Mucosa of descending colon (tissue), 3 donors: ENCODE data around the gene NKD1. TPM values are rescaled to one million over a fixed set of nuclear protein-coding genes. Genes with fewer than 3 reads are reported as not detected.

Experiments
- ATAC-seq: fragments of 200-7000 bp; cut with Tn5 transposase; one replicate; pipeline ENCODE4 v1.9.1; 2020; ENCODE audit warnings: mild to moderate bottlenecking, moderate library complexity
- DNase-seq, 3 donors: peaks; one replicate each; pipeline ENCODE4 v3.0.0-alpha.2; 2020
- H3K36me3 ChIP-seq: fragments of 200-600 bp; one replicate; pipeline ENCODE4 v1.8.0; 2021; ENCODE audit warnings: low read depth, mild to moderate bottlenecking
- H3K4me1 ChIP-seq: fragments of 200-600 bp; one replicate; pipeline ENCODE4 v1.8.0; 2021; ENCODE audit warnings: low read depth, mild to moderate bottlenecking
- H3K4me3 ChIP-seq: fragments of 200-600 bp; one replicate; pipeline ENCODE4 v1.8.0; 2021; ENCODE audit warnings: mild to moderate bottlenecking
- H3K9me3 ChIP-seq: fragments of 200-600 bp; one replicate; pipeline ENCODE4 v1.8.0; 2021; ENCODE audit warnings: mild to moderate bottlenecking
- intact Hi-C, 2 donors: fragments of 100-400 bp; cut with DNase I in 1 of 2; cut with micrococcal nuclease in 1 of 2; formaldehyde crosslinking; loops; one replicate each; pipeline versions ENCODE4 v1.11.0 to v1.11.1; 2022; cut with DNase I, micrococcal nuclease
- total RNA-seq, 3 donors: library from RNA; stranded (reverse); fragmentation: NEBNext Ultra II Directional in 2 of 3; extraction: Animal tissue kit (Norgen Biotek cat#: 25700) in 2 of 3; gene quantifications; one replicate each; pipeline versions ENCODE4 v1.2.1 to v1.2.4, GENCODE V29; 2021 to 2023
- TF ChIP-seq, protein P1 (sequence below): fragments of 200-600 bp; IDR thresholded peaks from one replicate; pipeline ENCODE4 v1.8.0; 2022; ENCODE audit warnings: antibody characterized with exemption, mild to moderate bottlenecking
- donor health status: DM: no; HTN: no; CAD: no; lungs with moderate emphysema.
- donor health status: DM: no; HTN: no; CAD: no.
- donor health status: DM: no; HTN: yes; CAD: no.

Gene NKD1
- total RNA-seq, 3 donors from 2014 or later = 1.6 to 28.0 (median 3.2) TPM

DNA sequence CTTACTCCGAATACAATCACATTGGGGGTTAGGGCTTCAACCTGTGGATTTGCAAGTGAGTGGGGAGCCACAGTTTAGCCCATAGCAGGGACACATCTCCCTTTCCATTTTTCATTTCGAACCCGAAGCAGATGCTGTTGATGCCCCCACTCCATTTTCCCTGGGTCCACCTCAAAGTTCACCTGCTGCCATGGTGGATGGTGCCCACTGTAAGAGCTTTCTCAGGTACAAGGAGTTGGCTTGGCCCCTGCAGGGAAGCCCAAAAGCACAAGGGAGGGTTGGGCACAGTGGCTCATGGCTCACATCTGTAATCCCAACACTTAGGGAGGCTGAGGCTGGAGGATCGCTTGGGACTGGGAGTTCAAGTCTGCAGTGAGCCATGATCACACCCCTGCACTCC lies 81.1 kb downstream of the NKD1 start:
- ATAC-seq (no peak), DNase-seq (no peak)
- TF ChIP-seq, protein P1, sequence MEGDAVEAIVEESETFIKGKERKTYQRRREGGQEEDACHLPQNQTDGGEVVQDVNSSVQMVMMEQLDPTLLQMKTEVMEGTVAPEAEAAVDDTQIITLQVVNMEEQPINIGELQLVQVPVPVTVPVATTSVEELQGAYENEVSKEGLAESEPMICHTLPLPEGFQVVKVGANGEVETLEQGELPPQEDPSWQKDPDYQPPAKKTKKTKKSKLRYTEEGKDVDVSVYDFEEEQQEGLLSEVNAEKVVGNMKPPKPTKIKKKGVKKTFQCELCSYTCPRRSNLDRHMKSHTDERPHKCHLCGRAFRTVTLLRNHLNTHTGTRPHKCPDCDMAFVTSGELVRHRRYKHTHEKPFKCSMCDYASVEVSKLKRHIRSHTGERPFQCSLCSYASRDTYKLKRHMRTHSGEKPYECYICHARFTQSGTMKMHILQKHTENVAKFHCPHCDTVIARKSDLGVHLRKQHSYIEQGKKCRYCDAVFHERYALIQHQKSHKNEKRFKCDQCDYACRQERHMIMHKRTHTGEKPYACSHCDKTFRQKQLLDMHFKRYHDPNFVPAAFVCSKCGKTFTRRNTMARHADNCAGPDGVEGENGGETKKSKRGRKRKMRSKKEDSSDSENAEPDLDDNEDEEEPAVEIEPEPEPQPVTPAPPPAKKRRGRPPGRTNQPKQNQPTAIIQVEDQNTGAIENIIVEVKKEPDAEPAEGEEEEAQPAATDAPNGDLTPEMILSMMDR = no peak
- Histone ChIP-seq H3K9me3 (no peaks in the 10 kb centered on the region), H3K4me3 (no peak overlapping the region), H3K4me1 (peaks cover 7% of the 10 kb centered on the region), H3K36me3 (no peaks in the 10 kb centered on the region)
- intact Hi-C loops = no loop called here

DNA sequence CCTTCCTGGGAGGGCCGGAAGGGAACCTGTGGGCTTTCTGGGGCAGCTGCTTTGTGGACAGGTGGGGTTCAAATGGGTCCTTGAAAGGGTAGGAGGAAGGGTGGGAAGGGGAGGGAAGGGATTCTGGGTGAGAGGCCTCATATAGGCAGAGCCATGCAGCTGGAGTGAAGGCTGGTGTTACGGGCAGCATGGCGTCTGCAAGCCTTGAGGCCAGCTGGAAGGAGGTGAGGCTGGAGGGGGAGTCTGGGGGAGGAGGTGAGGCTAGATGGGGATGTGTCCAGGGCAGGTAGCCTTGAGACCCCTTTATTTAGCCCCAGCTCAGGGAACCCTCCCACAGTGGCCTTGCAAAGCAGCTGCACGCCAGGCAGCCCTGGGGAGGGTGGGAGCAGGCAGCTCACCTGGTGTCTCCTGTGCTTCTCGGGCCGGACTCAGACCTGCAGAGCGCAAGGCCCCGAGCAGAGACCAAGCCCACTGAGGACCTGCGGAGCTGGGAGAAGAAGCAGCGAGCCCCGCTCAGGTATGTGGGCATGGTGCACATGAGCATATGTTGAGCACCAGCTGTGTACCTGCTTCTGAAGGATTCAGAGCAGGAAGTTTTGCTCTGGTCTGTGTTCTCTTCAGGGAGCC lies 82.3 kb downstream of the NKD1 start:
- H3K4me1 ChIP-seq = peaks cover 7% of the 10 kb centered on the region
- TF ChIP-seq, protein P1 = no peak
- intact Hi-C loops = no loop called here
- H3K36me3 ChIP-seq = no peaks in the 10 kb centered on the region
- H3K9me3 ChIP-seq = no peaks in the 10 kb centered on the region
- ATAC-seq = no peak
- DNase-seq = no peak
- H3K4me3 ChIP-seq = no peak overlapping the region

DNA sequence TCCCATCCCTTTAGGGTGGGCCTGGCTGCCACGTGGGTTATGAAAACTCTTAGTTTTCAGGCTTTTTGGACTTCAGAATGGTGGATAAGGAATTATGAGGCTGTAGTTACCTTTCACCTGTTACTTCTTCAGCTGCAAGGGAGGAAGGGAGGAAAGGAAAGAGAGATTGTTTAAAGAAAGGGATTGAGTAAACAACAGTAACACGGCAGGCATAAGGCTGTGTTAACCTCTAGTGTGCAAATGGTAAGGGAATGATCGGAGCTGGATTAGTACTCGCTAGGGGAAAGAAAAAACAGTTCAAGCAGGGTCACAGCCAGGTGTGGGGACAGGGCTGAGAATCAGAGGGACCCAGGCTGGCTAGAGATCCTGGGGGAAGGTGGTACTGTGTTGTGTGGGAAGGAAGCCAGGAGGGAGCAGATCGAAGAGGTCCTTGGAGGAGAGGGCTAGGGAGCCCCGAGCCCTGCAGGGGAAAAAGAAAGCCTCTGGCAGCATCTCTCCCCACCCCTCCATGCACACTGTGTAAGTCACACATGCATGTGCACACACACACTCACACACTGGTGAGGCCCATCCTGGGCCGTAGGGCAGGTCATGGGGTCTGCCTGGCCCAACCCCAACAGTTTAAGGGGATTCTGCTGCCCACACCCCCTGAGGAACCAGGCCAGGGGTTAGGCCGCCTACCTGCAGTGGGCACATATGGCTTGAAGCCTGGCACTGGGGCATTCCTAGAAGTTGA lies 83.2 kb downstream of the NKD1 start:
- DNase-seq (no peak), ATAC-seq (peak; percentile 31)
- TF ChIP-seq, protein P1 = no peak
- peaks cover 7% of the 10 kb centered on the region for H3K4me1 ChIP-seq
- H3K36me3 ChIP-seq = no peaks in the 10 kb centered on the region
- intact Hi-C loops = no loop called here
- H3K4me3 ChIP-seq = no peak overlapping the region
- no peaks in the 10 kb centered on the region for H3K9me3 ChIP-seq

DNA sequence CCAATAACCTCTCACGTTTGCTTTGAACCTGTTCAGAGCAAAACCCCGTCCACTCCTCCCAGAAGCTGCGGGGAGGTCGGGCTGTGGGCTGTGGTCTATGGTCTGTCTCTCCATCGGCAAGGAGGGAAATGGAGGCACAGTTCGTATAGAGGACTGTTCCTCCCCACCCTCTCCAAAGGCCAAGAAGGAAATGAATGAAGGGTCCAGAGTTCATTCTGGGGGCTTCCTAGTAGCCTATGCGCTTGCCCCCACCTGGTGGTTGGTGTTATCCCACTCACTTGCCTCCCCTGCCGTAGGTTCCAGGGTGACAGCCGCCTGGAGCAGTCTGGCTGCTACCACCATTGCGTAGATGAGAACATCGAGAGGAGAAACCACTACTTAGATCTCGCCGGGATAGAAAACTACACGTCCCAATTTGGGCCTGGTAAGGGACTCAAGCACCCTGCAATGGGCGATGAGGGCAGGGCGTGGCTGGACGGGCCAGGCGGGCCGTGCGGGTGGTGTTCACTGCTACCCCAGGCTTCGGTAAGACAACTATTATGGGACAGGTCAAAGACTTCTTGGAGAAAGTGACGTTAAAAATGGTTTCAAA lies 83.9 kb downstream of the NKD1 start:
- ATAC-seq (no peak), DNase-seq (no peak)
- no peaks in the 10 kb centered on the region for H3K9me3 ChIP-seq
- H3K4me1 ChIP-seq = peaks cover 5% of the 10 kb centered on the region
- no peak overlapping the region for H3K4me3 ChIP-seq
- no peaks in the 10 kb centered on the region for H3K36me3 ChIP-seq
- TF ChIP-seq, protein P1 = no peak
- intact Hi-C loops = no loop called here

DNA sequence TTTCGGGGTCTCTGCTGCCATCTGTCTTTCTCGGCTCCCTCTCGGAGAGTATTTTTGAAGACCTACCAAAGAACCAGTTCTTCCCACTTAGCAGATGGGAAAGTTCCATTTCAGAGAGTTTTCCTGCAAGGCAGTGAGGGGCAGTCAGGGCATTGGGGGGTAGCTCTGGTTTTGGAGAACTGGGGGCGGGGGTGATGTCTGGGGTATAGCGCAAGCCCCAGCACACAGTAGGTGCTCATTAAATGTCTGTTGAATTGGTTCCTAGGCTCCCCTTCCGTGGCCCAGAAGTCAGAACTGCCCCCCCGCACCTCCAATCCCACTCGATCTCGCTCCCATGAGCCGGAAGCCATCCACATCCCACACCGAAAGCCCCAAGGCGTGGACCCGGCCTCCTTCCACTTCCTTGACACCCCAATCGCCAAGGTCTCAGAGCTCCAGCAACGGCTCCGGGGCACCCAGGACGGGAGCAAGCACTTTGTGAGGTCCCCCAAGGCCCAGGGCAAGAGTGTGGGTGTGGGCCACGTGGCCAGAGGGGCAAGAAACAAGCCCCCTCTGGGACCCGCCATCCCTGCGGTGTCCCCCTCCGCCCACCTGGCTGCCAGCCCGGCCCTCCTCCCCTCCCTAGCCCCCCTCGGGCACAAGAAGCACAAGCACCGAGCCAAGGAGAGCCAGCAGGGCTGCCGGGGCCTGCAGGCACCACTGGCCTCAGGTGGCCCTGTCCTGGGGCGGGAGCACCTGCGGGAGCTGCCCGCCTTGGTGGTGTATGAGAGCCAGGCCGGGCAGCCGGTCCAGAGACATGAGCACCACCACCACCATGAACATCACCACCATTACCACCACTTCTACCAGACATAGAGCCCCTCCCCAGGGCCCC lies 85.0 kb downstream of the NKD1 start:
- TF ChIP-seq, protein P1 = no peak
- no peak overlapping the region for H3K4me3 ChIP-seq
- intact Hi-C loops = no loop called here
- no peak for ATAC-seq
- DNase-seq = no peak
- H3K4me1 ChIP-seq = no peaks in the 10 kb centered on the region
- H3K9me3 ChIP-seq = no peaks in the 10 kb centered on the region
- no peaks in the 10 kb centered on the region for H3K36me3 ChIP-seq
